ENCODE measurements around the gene PSPH. TPM values are rescaled to one million over a fixed set of nuclear protein-coding genes. Genes with fewer than 3 reads are reported as not detected.

The PSPH gene
- total RNA-seq, 1 donor from 2014 or later, result 55.8 TPM

GRCh38 chr7:56007167-56007652 is 44.0 kb downstream of the PSPH start:
- no peak for DNase-seq (ENCODE audit: low read depth, low spot score)

GRCh38 chr7:56003749-56004148 is 47.5 kb downstream of the PSPH start:
- no peak for DNase-seq (ENCODE audit: low read depth, low spot score)

GRCh38 chr7:55996856-55997500 is 54.3 kb downstream of the PSPH start:
- DNase-seq (ENCODE audit: low read depth, low spot score), result no peak

- DNase-seq (ENCODE audit: low read depth, low spot score), result no peak
Measured at GRCh38 chr7:55992346-55992745, 58.9 kb downstream of the PSPH start.

GRCh38 chr7:55983537-55983936 is 67.7 kb downstream of the PSPH start:
- no peak for DNase-seq (ENCODE audit: low read depth, low spot score)

GRCh38 chr7:55980266-55980665 is 71.0 kb downstream of the PSPH start:
- DNase-seq (ENCODE audit: low read depth, low spot score), result no peak

- peak; percentile 66 for DNase-seq (ENCODE audit: low read depth, low spot score)
Measured at GRCh38 chr7:55977831-55978230, 73.4 kb downstream of the PSPH start.

- no peak for DNase-seq (ENCODE audit: low read depth, low spot score)
Measured at GRCh38 chr7:55975988-55976633, 75.1 kb downstream of the PSPH start.

GRCh38 chr7:55973747-55974250 is 77.4 kb downstream of the PSPH start:
- DNase-seq (ENCODE audit: low read depth, low spot score), result no peak

- DNase-seq (ENCODE audit: low read depth, low spot score), result no peak
Measured at GRCh38 chr7:55970978-55971377, 80.3 kb downstream of the PSPH start.

- no peak for DNase-seq (ENCODE audit: low read depth, low spot score)
Measured at GRCh38 chr7:55970561-55970960, 80.7 kb downstream of the PSPH start.

GRCh38 chr7:55969391-55969790 is 81.9 kb downstream of the PSPH start:
- no peak for DNase-seq (ENCODE audit: low read depth, low spot score)

GRCh38 chr7:55966851-55967250 is 84.4 kb downstream of the PSPH start:
- no peak for DNase-seq (ENCODE audit: low read depth, low spot score)

- no peak for DNase-seq (ENCODE audit: low read depth, low spot score)
Measured at GRCh38 chr7:55965805-55966421, 85.3 kb downstream of the PSPH start.

GRCh38 chr7:55965100-55965470 is 86.2 kb downstream of the PSPH start:
- DNase-seq (ENCODE audit: low read depth, low spot score), result no peak

GRCh38 chr7:55964261-55965099 is 86.8 kb downstream of the PSPH start, which contains the start of gene NIPSNAP2:
Gene NIPSNAP2, plus strand, starts transcription at chr7:55964585. Its CDS starts 25 bp downstream, at chr7:55964610.
- no peak for DNase-seq (ENCODE audit: low read depth, low spot score)

- DNase-seq (ENCODE audit: low read depth, low spot score), result no peak
Measured at GRCh38 chr7:55963584-55964168, 87.6 kb downstream of the PSPH start.

- no peak for DNase-seq (ENCODE audit: low read depth, low spot score)
Measured at GRCh38 chr7:55962014-55962413, 89.2 kb downstream of the PSPH start.
